Tibial nerve (tissue), 4 donors: ENCODE data around the gene NR2C2.

Source experiments
- CTCF ChIP-seq, 5 experiments: fragments of 200-600 bp in 3 of 5; fragments of 450-650 bp in 2 of 5; sonication (generic) in 3 of 5; IDR thresholded peaks; one replicate each; pipeline ENCODE4 v1.5.1; 2016 to 2019; ENCODE audit warnings: antibody characterized with exemption in 5 of 5, mild to moderate bottlenecking in 3 of 5, moderate library complexity in 2 of 5
- EP300 ChIP-seq, 2 donors: sonication (generic); formaldehyde crosslinking; IDR thresholded peaks; one replicate each; pipeline ENCODE4 v1.6.1; 2017; ENCODE audit warnings: antibody characterized with exemption in 2 of 2, mild to moderate bottlenecking in 1 of 2
- POLR2A ChIP-seq, 2 donors: fragments of 450-650 bp; IDR thresholded peaks; one replicate each; pipeline ENCODE4 v1.6.1; 2017; ENCODE audit warnings: antibody characterized with exemption in 2 of 2, mild to moderate bottlenecking in 2 of 2, moderate library complexity in 2 of 2

GRCh38 chr3:15011174-15011573 lies 63.8 kb downstream of the NR2C2 start:
- no peak for TF ChIP-seq POLR2A (IDR thresholded peaks at IDR 0.05)
- no peak for TF ChIP-seq CTCF (IDR thresholded peaks at IDR 0.05)
- TF ChIP-seq EP300 (IDR thresholded peaks at IDR 0.05), result no peak
